HCT116 (cell line): ENCODE measurements around the gene WNT8B. TPM values are rescaled to one million over a fixed set of nuclear protein-coding genes. Genes with fewer than 3 reads are reported as not detected.

Experiments
- ATAC-seq: fragments of 200-7000 bp; cut with Tn5 transposase; 2 replicates; pipeline ENCODE4 v1.9.1; 2020; ENCODE audit warnings: mild to moderate bottlenecking, moderate library complexity
- BruUV-seq: library from RNA; stranded (reverse); fragments of 400-500 nt; replicated peaks from 2 replicates; lab custom pipeline; 2021; lab: Mats Ljungman, UMichigan
- CTCF ChIA-PET: fragments of 300-600 bp; sonication (Branson Sonifier 250); formaldehyde crosslinking; loops from one replicate; lab custom pipeline; 2021; ENCODE audit warnings: antibody characterized with exemption; lab: Charles Lee
- POLR2A ChIA-PET: fragments of 300-600, 350-600 bp; sonication (Branson Sonifier 250); formaldehyde crosslinking; loops from one replicate; lab custom pipeline; 2021; ENCODE audit warnings: antibody characterized with exemption; lab: Charles Lee
- RAD21 ChIA-PET, 2 experiments: fragments of 300-600 bp; sonication (Branson Sonifier 250); formaldehyde crosslinking; loops; one replicate each; lab custom pipeline; 2023; ENCODE audit warnings: low total read pairs in 2 of 2; ENCODE audit not compliant: uncharacterized antibody in 2 of 2, unreplicated experiment in 2 of 2, low non-redundant PET in 1 of 2; lab: Charles Lee
- DNase-seq: peaks from one replicate; pipeline ENCODE4 v3.0.0-alpha.2; 2010; ENCODE audit warnings: low read depth, low spot score
- H2AFZ ChIP-seq: fragments of 200-600 bp; shearing (Covaris generic), sonication (generic); 2 replicates; pipeline ENCODE4 v1.6.1; 2017; ENCODE audit warnings: low read depth, mixed run types, mixed read lengths, antibody characterized with exemption, low read length; ENCODE audit not compliant: poor library complexity, severe bottlenecking
- H3K27ac ChIP-seq: 2 replicates; pipeline ENCODE4 v1.5.1; 2012; ENCODE audit warnings: low read depth, low read length
- H3K27me3 ChIP-seq: fragments of 200-600 bp; sonication (generic); 2 replicates; pipeline ENCODE4 v1.6.1; 2016; ENCODE audit warnings: mixed run types, low read length, mixed read lengths; ENCODE audit not compliant: insufficient read depth
- H3K36me3 ChIP-seq, 2 experiments: fragments of 200-500 bp in 1 of 2; fragments of 200-600 bp in 1 of 2; sonication (Bioruptor generic) in 1 of 2; sonication (generic) in 1 of 2; 2 replicates each; pipeline versions ENCODE4 v1.5.1 to v1.6.1; 2014 to 2016; ENCODE audit warnings: low read length in 2 of 2, inconsistent platforms in 1 of 2, mixed read lengths in 1 of 2, mixed run types in 1 of 2; ENCODE audit not compliant: insufficient read depth in 2 of 2, control insufficient read depth in 1 of 2
- H3K4me1 ChIP-seq, 2 experiments: fragments of 200-600 bp in 1 of 2; sonication (generic) in 1 of 2; 2 replicates each; pipeline versions ENCODE4 v1.5.1 to v1.6.1; 2012 to 2017; ENCODE audit warnings: low read length in 2 of 2, inconsistent platforms in 1 of 2, mild to moderate bottlenecking in 1 of 2, mixed read lengths in 1 of 2, mixed run types in 1 of 2, moderate library complexity in 1 of 2; ENCODE audit not compliant: insufficient read depth in 2 of 2, control insufficient read depth in 1 of 2
- H3K4me2 ChIP-seq: fragments of 200-600 bp; sonication (generic); 2 replicates; pipeline ENCODE4 v1.6.1; 2017; ENCODE audit warnings: mixed run types, low read length, mixed read lengths
- H3K4me3 ChIP-seq, 2 experiments: fragments of 200-600 bp in 1 of 2; sonication (generic) in 1 of 2; replicated peaks in 1 of 2; 2 replicates each; pipeline ENCODE4 v1.5.1; 2011 to 2016; ENCODE audit warnings: low read length in 2 of 2, control low read depth in 1 of 2, low read depth in 1 of 2, mild to moderate bottlenecking in 1 of 2, mixed read lengths in 1 of 2, mixed run types in 1 of 2
- H3K79me2 ChIP-seq: fragments of 200-600 bp; sonication (generic); 2 replicates; pipeline ENCODE4 v1.6.1; 2017; ENCODE audit warnings: mild to moderate bottlenecking, mixed run types, low read length, moderate library complexity, mixed read lengths; ENCODE audit not compliant: insufficient read depth
- H3K9ac ChIP-seq: fragments of 200-600 bp; sonication (generic); 2 replicates; pipeline ENCODE4 v1.6.1; 2016; ENCODE audit warnings: low read length, mixed read lengths
- H3K9me2 ChIP-seq: fragments of 200-600 bp; sonication (generic), shearing (Covaris generic); 2 replicates; pipeline ENCODE4 v1.6.1; 2017; ENCODE audit warnings: mixed run types, mild to moderate bottlenecking, moderate library complexity; ENCODE audit not compliant: insufficient read depth
- H3K9me3 ChIP-seq, 2 experiments: fragments of 200-500 bp in 1 of 2; fragments of 200-600 bp in 1 of 2; sonication (Bioruptor generic) in 1 of 2; sonication (generic) in 1 of 2; 2 replicates each; pipeline ENCODE4 v1.6.1; 2014 to 2017; ENCODE audit warnings: low read length in 2 of 2, mixed read lengths in 2 of 2, inconsistent platforms in 1 of 2, low read depth in 1 of 2, mild to moderate bottlenecking in 1 of 2, mixed run types in 1 of 2, moderate library complexity in 1 of 2; ENCODE audit not compliant: control insufficient read depth in 1 of 2, insufficient read depth in 1 of 2
- H4K20me1 ChIP-seq: fragments of 200-600 bp; sonication (generic), shearing (Covaris generic); 2 replicates; pipeline ENCODE4 v1.6.1; 2017; ENCODE audit warnings: mixed run types, mild to moderate bottlenecking, moderate library complexity; ENCODE audit not compliant: insufficient read depth
- ATF3 ChIP-seq: IDR thresholded peaks from 2 replicates; pipeline ENCODE4 v1.6.1; 2012
- CBX3 ChIP-seq: IDR thresholded peaks from 2 replicates; pipeline ENCODE4 v1.6.1; 2012; ENCODE audit warnings: low read depth
- CTCF ChIP-seq, 3 experiments: fragments of 200-600 bp in 1 of 3; sonication (generic) in 1 of 3; IDR thresholded peaks in 2 of 3; conservative IDR thresholded peaks in 1 of 3; 2 replicates each; pipeline ENCODE4 v1.5.1; 2012 to 2017; ENCODE audit warnings: low read depth in 2 of 3, low read length in 2 of 3, antibody characterized with exemption in 1 of 3, borderline replicate concordance in 1 of 3, control low read depth in 1 of 3, mild to moderate bottlenecking in 1 of 3, mixed read lengths in 1 of 3, mixed run types in 1 of 3, moderate library complexity in 1 of 3; ENCODE audit not compliant: insufficient read depth in 1 of 3
- EGR1 ChIP-seq: IDR thresholded peaks from 2 replicates; pipeline ENCODE4 v1.6.1; 2012; ENCODE audit warnings: low read depth
- EZH2phosphoT487 ChIP-seq: fragments of 200-600 bp; IDR thresholded peaks from 2 replicates; pipeline ENCODE4 v1.6.1; 2018; ENCODE audit warnings: antibody characterized with exemption, borderline replicate concordance
- JUND ChIP-seq: IDR thresholded peaks from 2 replicates; pipeline ENCODE4 v1.6.1; 2012
- MAX ChIP-seq: IDR thresholded peaks from 2 replicates; pipeline ENCODE4 v1.6.1; 2012
- RAD21 ChIP-seq: IDR thresholded peaks from 2 replicates; pipeline ENCODE4 v1.6.1; 2012; ENCODE audit warnings: low read depth, mild to moderate bottlenecking
- SRF ChIP-seq: IDR thresholded peaks from 2 replicates; pipeline ENCODE4 v1.6.1; 2012; ENCODE audit warnings: low read depth
- TCF7L2 ChIP-seq: IDR thresholded peaks from 2 replicates; pipeline ENCODE4 v1.7.0; 2011; ENCODE audit warnings: borderline replicate concordance, inconsistent platforms; ENCODE audit not compliant: insufficient read depth, insufficient read length; ENCODE audit errors: extremely low read depth
- ZBTB33 ChIP-seq: IDR thresholded peaks from 2 replicates; pipeline ENCODE4 v1.6.1; 2011; ENCODE audit warnings: mild to moderate bottlenecking, low read length, moderate library complexity; ENCODE audit not compliant: insufficient replicate concordance; ENCODE audit errors: extremely low read depth
- ZFX ChIP-seq: fragments of 450-650 bp; IDR thresholded peaks from 2 replicates; pipeline ENCODE4 v1.6.1; 2017
- ZNF274 ChIP-seq: fragments of 200-500 bp; sonication (Bioruptor generic); IDR thresholded peaks from 2 replicates; pipeline ENCODE4 v1.6.1; 2014; ENCODE audit warnings: mild to moderate bottlenecking, low read depth, low read length, inconsistent platforms
- intact Hi-C: fragments of 100-400 bp; cut with micrococcal nuclease; formaldehyde crosslinking; loops from 2 replicates; pipeline ENCODE4 v1.10.0; 2022
- total RNA-seq: library from RNA; stranded (reverse); gene quantifications from one replicate; pipeline ENCODE4 v1.2.1, GENCODE V29; 2021; ENCODE audit not compliant: unreplicated experiment

Gene WNT8B
- total RNA-seq, 1 experiment from 2014 or later: not detected

- no TSS peak for BruUV-seq
- H3K4me1 ChIP-seq: no peaks in the 10 kb centered on the region
- no peak within 1 kb of the TSS; the same call in 1 of the 2 replicates for H3K4me2 ChIP-seq
- H3K27me3 ChIP-seq: no peaks in the 10 kb centered on the region
- no peak for TF ChIP-seq EGR1
- TF ChIP-seq ZNF274: no peak
- TF ChIP-seq ZFX: no peak
- TF ChIP-seq RAD21: no peak
- TF ChIP-seq JUND: no peak
- no peak within 1 kb of the TSS for H3K4me3 ChIP-seq
- no peaks in the 10 kb centered on the region for H3K9me2 ChIP-seq
- H2AFZ ChIP-seq: no peak within 1 kb of the TSS
- no peaks in the 10 kb centered on the region for H3K79me2 ChIP-seq
- no peak for DNase-seq
- POLR2A ChIA-PET: interaction anchor here (1.1 to 1.3 kb wide), 3 partner anchors 16 to 177 kb away, joined by 3 to 5 read pairs (median 4); partner anchors contain the start of gene HIF1AN
- H4K20me1 ChIP-seq: no peaks in the 10 kb centered on the region
- no peak within 1 kb of the TSS for H3K9ac ChIP-seq
- peak; percentile 24 for ATAC-seq
- H3K36me3 ChIP-seq: peaks cover 23 to 26% of the 10 kb centered on the region in 2 experiments; a peak in 3 of 4 replicates
- H3K9me3 ChIP-seq: no peaks in the 10 kb centered on the region
- CTCF ChIA-PET: interaction anchor here (0.6 to 3.4 kb wide), 47 partner anchors 8 to 674 kb away, joined by 3 to 54 read pairs (median 5); partner anchors contain the start of genes HIF1AN, NDUFB8, PKD2L1 and SCD
- intact Hi-C loops: loop anchor here (10.0 kb wide), 1 partner anchor 665 kb away; no protein-coding TSS in a partner anchor
- RAD21 ChIA-PET: interaction anchor here (0.5 to 2.1 kb wide), 9 partner anchors 11 to 359 kb away, joined by 3 to 7 read pairs (median 5); no protein-coding TSS in a partner anchor
- no peak within 1 kb of the TSS for H3K27ac ChIP-seq
These were observed 56.7 kb downstream of the WNT8B start, which contains the start of gene SEC31B for GRCh38 chr10:100519311-100520051. Gene SEC31B, minus strand, starts transcription at chr10:100519861. Its CDS starts 2,909 bp downstream, at chr10:100516952.

- RAD21 ChIA-PET: no interaction called here
- TF ChIP-seq CTCF (IDR thresholded peaks at IDR 0.05 in 2 of 3, conservative IDR thresholded peaks at IDR 0.05 in 1 of 3; ENCODE audit: borderline replicate concordance in 1 of 3, insufficient read depth in 1 of 3, low read depth in 2 of 3, low read length in 2 of 3) (no peak), ZNF274 (no peak), SRF (no peak), ZBTB33 (no peak), RAD21 (no peak), CBX3 (no peak), ATF3 (no peak), TCF7L2 (no peak), EZH2phosphoT487 (no peak), MAX (no peak), ZFX (no peak)
These were observed 58.0 kb downstream of the WNT8B start for GRCh38 chr10:100520811-100521210.

More at GRCh38 chr10:100520811-100521210, 58.0 kb downstream of the WNT8B start:
- no peak overlapping the region for H3K4me3 ChIP-seq
- no peaks in the 10 kb centered on the region for H3K9me2 ChIP-seq
- ATAC-seq: no peak
- no peaks in the 10 kb centered on the region for H4K20me1 ChIP-seq
- H3K79me2 ChIP-seq: peaks cover under 1% of the 10 kb centered on the region; the same call in 1 of the 2 replicates
- H3K36me3 ChIP-seq: peaks cover 26 to 28% of the 10 kb centered on the region in 2 experiments; a peak in 3 of 4 replicates
- no peak overlapping the region for H3K4me2 ChIP-seq
- no peak overlapping the region for H3K9ac ChIP-seq
- DNase-seq: no peak
- ChIA-PET CTCF (interaction anchor here (1.2 to 2.2 kb wide), 3 partner anchors 11 to 357 kb away, joined by 3 to 5 read pairs (median 4); partner anchors contain the start of gene HIF1AN), POLR2A (interaction anchor here (1.1 kb wide), 1 partner anchor 10 kb away, joined by 3 read pairs; no protein-coding TSS in a partner anchor)
- H3K27ac ChIP-seq: no peak overlapping the region
- H3K4me1 ChIP-seq: no peaks in the 10 kb centered on the region
- no peaks in the 10 kb centered on the region for H3K27me3 ChIP-seq
- intact Hi-C loops: no loop called here
- no peaks in the 10 kb centered on the region for H3K9me3 ChIP-seq
- H2AFZ ChIP-seq: no peak overlapping the region
- no TSS peak for BruUV-seq
